Neutrophil (primary cell): ENCODE measurements around the gene FYCO1.

Experiments used
- H3K27ac ChIP-seq: fragments of 200-600 bp; sonication (generic); 2 replicates; pipeline ENCODE4 v1.5.1; 2016; ENCODE audit warnings: mild to moderate bottlenecking, moderate library complexity
- H3K27me3 ChIP-seq: fragments of 200-600 bp; sonication (generic); 2 replicates; pipeline ENCODE4 v1.6.0; 2016; ENCODE audit warnings: mild to moderate bottlenecking
- H3K36me3 ChIP-seq: fragments of 200-600 bp; sonication (generic); 2 replicates; pipeline ENCODE4 v1.5.1; 2017
- H3K4me1 ChIP-seq, 2 experiments: fragments of 200-600 bp in 1 of 2; sonication (generic) in 1 of 2; 1 replicate in 1 of 2; 2 replicates in 1 of 2; pipeline versions ENCODE4 v1.5.1 to v1.6.1; 2013 to 2016; ENCODE audit warnings: low read depth in 1 of 2, low read length in 1 of 2, mild to moderate bottlenecking in 1 of 2, moderate library complexity in 1 of 2; ENCODE audit not compliant: control insufficient read depth in 1 of 2, insufficient read depth in 1 of 2
- H3K4me3 ChIP-seq, 2 experiments: fragments of 200-600 bp in 1 of 2; sonication (generic) in 1 of 2; 1 replicate in 1 of 2; 2 replicates in 1 of 2; pipeline ENCODE4 v1.5.1; 2013 to 2016; ENCODE audit warnings: low read depth in 1 of 2, low read length in 1 of 2, mild to moderate bottlenecking in 1 of 2, moderate library complexity in 1 of 2
- H3K9me3 ChIP-seq: fragments of 200-600 bp; sonication (generic); 2 replicates; pipeline ENCODE4 v1.5.1; 2016
- TF ChIP-seq, protein P1 (sequence below): fragments of 200-600 bp; sonication (generic); IDR thresholded peaks from 2 replicates; pipeline ENCODE4 v1.5.1; 2016; ENCODE audit warnings: antibody characterized with exemption

FYCO1 gene

DNA sequence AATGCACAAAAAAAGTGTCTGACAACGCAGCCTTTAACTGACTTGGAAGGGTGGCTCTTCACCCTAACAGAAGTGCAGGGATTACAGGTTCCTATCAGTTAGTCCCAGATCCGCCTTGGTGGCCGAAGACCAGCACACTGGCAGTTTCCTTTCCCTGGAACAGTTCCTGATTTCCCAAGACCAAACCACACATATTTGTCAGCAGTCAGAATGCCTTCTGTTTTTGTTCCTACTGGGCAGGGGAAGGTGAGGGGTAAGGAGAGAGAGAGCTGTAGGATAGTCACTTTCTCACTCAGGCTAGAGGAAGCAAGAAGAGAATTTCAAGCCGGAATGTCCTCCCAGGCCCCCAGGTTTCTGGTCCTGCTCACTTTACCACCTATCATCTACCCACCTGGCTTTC, 43.2 kb downstream of the FYCO1 start:
- H3K9me3 ChIP-seq, result no peaks in the 10 kb centered on the region
- TF ChIP-seq, protein P1, sequence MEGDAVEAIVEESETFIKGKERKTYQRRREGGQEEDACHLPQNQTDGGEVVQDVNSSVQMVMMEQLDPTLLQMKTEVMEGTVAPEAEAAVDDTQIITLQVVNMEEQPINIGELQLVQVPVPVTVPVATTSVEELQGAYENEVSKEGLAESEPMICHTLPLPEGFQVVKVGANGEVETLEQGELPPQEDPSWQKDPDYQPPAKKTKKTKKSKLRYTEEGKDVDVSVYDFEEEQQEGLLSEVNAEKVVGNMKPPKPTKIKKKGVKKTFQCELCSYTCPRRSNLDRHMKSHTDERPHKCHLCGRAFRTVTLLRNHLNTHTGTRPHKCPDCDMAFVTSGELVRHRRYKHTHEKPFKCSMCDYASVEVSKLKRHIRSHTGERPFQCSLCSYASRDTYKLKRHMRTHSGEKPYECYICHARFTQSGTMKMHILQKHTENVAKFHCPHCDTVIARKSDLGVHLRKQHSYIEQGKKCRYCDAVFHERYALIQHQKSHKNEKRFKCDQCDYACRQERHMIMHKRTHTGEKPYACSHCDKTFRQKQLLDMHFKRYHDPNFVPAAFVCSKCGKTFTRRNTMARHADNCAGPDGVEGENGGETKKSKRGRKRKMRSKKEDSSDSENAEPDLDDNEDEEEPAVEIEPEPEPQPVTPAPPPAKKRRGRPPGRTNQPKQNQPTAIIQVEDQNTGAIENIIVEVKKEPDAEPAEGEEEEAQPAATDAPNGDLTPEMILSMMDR, result no peak
- H3K27ac ChIP-seq, result no peak overlapping the region
- peaks cover 37% of the 10 kb centered on the region for H3K36me3 ChIP-seq
- no peak overlapping the region for H3K4me3 ChIP-seq
- H3K27me3 ChIP-seq, result peaks cover 14% of the 10 kb centered on the region
- no peaks in the 10 kb centered on the region for H3K4me1 ChIP-seq

DNA sequence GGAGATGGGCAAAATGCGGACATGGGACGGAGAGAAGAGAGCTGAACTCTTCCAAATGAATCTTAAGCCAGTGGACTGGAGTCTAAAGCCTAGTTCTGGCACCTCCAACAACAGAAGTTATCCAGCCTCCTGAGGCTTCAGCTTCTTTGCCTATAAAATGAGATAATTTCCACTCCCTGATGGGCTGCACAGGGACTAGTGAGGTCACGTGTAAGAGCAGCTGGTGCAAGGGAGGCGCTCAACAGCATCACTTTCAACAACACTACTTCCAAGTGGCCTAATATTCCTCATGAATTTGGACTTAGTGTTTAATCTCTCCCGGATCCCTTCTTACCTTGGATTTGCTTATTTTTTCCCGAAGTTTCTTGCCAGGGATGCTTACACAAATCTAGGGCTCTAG, 43.7 kb downstream of the FYCO1 start:
- TF ChIP-seq, protein P1, result no peak
- Histone ChIP-seq H3K27me3 (peaks cover 15% of the 10 kb centered on the region), H3K9me3 (no peaks in the 10 kb centered on the region), H3K27ac (no peak overlapping the region), H3K4me1 (no peaks in the 10 kb centered on the region), H3K4me3 (no peak overlapping the region), H3K36me3 (peaks cover 37% of the 10 kb centered on the region)

DNA sequence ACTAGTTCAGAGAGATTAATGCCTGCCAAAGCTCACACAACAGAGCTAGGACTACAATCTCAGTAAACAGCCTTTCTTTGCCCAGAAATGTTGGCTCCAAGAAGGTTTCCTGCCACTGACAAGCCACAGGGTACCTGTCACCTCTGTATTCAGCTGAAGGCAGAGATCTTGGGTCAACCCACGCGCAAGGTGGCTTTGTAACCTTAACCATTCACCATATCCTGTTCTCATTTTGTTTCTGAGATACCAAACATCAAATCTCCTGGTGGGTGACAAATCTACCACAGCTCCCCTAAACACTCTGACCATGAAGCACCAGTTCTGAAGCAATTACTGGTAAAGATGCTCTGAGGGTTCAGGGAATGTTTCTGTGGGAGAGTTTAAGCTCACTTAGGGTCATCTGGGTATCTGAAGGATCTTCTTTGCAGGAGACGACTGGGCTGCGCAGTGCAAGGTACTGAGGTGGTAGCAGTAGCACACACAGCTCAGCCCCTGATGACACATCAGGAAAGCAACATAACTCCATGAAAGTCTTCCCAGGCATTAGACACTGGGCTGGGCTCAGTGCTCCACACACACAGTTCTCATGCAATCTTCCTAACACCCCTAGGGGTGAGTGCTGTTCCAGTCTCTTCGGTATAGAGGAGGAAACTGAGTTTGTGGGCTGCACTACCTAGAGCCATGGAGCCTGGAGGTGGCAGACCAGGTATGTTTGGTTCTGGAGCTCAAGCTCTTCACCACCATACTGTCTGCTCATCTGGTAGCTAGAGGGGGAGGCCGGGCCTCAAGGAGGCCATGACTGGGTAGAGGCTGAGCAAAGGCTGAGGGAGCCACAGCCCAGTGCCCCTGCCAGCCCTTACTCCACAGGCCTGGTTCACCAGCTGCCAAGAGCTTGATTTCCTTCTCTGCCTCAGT, 44.7 kb downstream of the FYCO1 start:
- H3K27ac ChIP-seq, result no peak overlapping the region
- H3K9me3 ChIP-seq, result no peaks in the 10 kb centered on the region
- H3K27me3 ChIP-seq, result peaks cover 15% of the 10 kb centered on the region
- no peaks in the 10 kb centered on the region for H3K4me1 ChIP-seq
- TF ChIP-seq, protein P1, result no peak
- peaks cover 37% of the 10 kb centered on the region for H3K36me3 ChIP-seq
- H3K4me3 ChIP-seq, result no peak overlapping the region

DNA sequence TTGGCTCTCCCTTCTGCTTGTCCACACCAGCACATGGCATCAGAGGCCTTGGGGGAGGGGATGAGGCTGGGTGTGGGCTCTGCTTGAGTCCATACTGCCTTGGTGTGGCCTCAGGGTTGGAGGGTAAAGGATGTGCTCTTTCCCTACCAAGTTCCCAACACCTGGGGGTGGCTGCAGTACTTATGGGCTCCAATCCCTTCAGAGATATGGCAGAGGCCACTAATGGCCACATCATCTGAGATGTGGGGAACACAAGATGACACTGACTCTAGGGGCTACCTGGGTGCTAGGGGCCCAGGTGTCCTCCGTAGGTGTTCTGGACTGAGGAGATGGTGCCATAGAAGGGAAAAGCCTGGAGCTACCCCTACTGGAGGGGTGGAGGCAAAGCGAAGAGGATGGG, 45.5 kb downstream of the FYCO1 start:
- Histone ChIP-seq H3K4me3 (no peak overlapping the region), H3K36me3 (peaks cover 31% of the 10 kb centered on the region), H3K9me3 (no peaks in the 10 kb centered on the region), H3K4me1 (no peaks in the 10 kb centered on the region), H3K27me3 (peaks cover 15% of the 10 kb centered on the region), H3K27ac (no peak overlapping the region)
- TF ChIP-seq, protein P1, result no peak

DNA sequence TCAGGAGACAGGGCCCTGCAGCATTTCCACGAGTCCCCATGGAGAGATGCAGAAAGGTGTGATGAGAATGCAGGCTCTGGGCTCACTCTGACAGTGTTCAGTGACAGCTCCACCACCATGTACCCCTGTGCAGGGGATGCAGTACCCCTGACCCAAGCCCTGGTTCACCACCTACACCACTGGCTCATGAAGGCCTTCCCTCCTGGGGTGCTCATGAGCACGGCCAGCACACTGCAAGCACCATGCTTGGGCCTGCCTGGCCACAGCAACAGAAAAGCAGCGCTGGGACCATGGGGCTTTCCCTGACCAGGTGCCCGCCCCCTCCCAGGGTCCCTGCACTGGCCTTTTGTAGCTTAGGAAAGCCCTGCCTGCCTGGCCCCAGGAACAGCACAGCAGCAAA, 46.2 kb downstream of the FYCO1 start:
- H3K36me3 ChIP-seq, result peaks cover 27% of the 10 kb centered on the region
- TF ChIP-seq, protein P1, result no peak
- no peak overlapping the region for H3K27ac ChIP-seq

More for the DNA sequence above, 46.2 kb downstream of the FYCO1 start:
- Histone ChIP-seq H3K27me3 (peaks cover 15% of the 10 kb centered on the region), H3K4me3 (no peak overlapping the region), H3K9me3 (no peaks in the 10 kb centered on the region), H3K4me1 (no peaks in the 10 kb centered on the region)
